GM12865 (cell line): ENCODE measurements around the gene NUP58.

Experiments used
- DNase-seq: peaks from one replicate; pipeline ENCODE4 v3.0.0; 2010; ENCODE audit warnings: low read depth
- H3K4me3 ChIP-seq: 2 replicates; pipeline ENCODE4 v1.5.1; 2011; ENCODE audit warnings: mild to moderate bottlenecking, low read depth, low read length, control low read depth
- CTCF ChIP-seq: IDR thresholded peaks from 2 replicates; pipeline ENCODE4 v1.5.1; 2011; ENCODE audit warnings: low read length, control low read depth, low read depth, inconsistent platforms; ENCODE audit not compliant: insufficient read depth; ENCODE audit errors: missing control alignments

The NUP58 gene

GRCh38 chr13:25267715-25268114, 33.7 kb upstream of the NUP58 start:
- TF ChIP-seq CTCF: peak; percentile 13
- no peak overlapping the region for H3K4me3 ChIP-seq
- DNase-seq: peak; percentile 16

- DNase-seq: no peak
- no peak overlapping the region for H3K4me3 ChIP-seq
- no peak for TF ChIP-seq CTCF
Observed at GRCh38 chr13:25268561-25268960, 32.9 kb upstream of the NUP58 start.

- no peak for TF ChIP-seq CTCF
- H3K4me3 ChIP-seq: no peak overlapping the region
- DNase-seq: peak; percentile 15
Observed at GRCh38 chr13:25276748-25277147, 24.7 kb upstream of the NUP58 start.

GRCh38 chr13:25280396-25280795, 21.0 kb upstream of the NUP58 start:
- DNase-seq: no peak
- H3K4me3 ChIP-seq: no peak overlapping the region
- TF ChIP-seq CTCF: no peak

GRCh38 chr13:25281193-25281934, 20.1 kb upstream of the NUP58 start:
- no peak for TF ChIP-seq CTCF
- peak; percentile 73 for DNase-seq
- H3K4me3 ChIP-seq: no peak overlapping the region

GRCh38 chr13:25281935-25282332, 19.5 kb upstream of the NUP58 start:
- no peak for TF ChIP-seq CTCF
- peak; percentile 30 for DNase-seq
- H3K4me3 ChIP-seq: no peak overlapping the region
